ENCODE measurements around the gene GOLGA6D.
"Not testable (repeated sequence)": the region's sequence is repeated elsewhere in the genome, so short reads cannot be mapped to it uniquely, and the experiment has no call there.

Gene GOLGA6D, protein sequence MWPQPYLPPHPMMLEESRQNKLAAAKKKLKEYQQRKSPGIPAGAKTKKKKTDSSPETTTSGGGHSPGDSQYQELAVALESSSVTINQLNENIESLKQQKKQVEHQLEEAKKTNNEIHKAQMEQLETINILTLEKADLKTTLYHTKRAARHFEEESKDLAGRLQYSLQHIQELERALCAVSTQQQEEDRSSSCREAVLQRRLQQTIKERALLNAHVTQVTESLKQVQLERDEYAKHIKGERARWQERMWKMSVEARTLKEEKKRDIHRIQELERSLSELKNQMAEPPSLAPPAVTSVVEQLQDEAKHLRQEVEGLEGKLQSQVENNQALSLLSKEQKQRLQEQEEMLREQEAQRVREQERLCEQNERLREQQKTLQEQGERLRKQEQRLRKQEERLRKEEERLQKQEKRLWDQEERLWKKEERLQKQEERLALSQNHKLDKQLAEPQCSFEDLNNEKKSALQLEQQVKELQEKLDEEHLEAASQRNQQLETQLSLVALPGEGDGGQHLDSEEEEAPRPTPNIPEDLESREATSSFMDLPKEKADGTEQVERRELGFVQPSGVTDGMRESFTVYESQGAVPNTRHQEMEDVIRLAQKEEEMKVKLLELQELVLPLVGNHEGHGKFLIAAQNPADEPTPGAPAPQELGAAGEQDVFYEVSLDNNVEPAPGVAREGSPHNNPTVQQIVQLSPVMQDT

DNA sequence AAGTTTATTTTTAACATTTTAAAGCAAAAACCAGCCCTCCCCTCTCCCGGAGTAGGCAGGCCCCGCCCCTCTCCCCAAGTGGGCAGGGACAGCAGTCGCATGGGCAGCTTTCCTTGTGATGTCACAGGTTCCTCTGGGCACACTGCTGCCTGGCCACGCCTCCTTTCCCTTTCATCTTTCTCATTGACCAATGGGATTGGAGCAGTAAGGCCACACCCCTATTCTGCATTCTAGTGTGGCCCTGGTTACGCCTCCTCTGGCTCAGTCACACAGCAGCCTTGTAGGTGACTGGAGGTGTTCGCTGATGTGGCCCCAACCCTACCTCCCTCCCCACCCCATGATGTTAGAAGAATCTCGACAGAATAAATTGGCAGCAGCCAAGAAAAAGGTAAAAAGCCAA is at the start of gene GOLGA6D:
Gene GOLGA6D, plus strand, starts transcription at position 264 of the 400 bp plus-strand sequence. Its CDS starts 41 bp downstream, at position 305.
- not testable (repeated sequence) for DNase-seq (ENCODE audit: low spot score)

DNA sequence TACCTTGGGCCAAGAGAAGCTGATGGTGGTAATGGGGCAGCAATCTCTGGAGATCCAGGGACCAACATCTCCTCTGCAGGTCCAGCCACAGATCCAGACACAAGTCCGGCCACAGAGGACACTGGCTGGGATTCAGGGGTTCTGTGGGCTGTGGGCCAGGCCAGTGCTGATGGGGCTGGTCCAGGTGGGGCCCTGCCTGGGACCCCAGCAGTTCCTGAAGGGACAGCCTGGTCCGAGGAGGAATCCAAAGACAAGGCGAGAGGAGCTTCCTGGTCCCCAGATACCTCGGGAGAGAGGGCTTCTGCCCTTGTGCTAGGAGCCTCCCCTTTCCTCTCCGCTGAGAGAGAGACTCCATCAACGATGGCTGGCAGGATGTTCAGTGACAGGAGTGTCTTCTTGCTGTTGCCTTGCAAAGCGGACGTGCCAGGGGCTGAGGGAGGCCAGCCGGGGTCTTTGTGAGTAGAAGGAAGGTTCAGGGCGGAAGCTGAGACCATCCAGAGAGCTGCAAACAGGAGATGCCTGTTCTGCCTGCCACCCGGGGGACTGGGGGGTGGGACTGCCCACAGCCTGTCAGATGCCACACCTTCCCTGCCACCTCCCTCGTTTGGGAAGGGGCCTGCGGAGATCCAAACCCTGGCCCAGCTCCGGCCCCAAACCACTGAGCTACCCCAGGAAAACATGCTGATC is 49.0 kb upstream of the GOLGA6D start:
- no peak for DNase-seq (ENCODE audit: low spot score)

DNA sequence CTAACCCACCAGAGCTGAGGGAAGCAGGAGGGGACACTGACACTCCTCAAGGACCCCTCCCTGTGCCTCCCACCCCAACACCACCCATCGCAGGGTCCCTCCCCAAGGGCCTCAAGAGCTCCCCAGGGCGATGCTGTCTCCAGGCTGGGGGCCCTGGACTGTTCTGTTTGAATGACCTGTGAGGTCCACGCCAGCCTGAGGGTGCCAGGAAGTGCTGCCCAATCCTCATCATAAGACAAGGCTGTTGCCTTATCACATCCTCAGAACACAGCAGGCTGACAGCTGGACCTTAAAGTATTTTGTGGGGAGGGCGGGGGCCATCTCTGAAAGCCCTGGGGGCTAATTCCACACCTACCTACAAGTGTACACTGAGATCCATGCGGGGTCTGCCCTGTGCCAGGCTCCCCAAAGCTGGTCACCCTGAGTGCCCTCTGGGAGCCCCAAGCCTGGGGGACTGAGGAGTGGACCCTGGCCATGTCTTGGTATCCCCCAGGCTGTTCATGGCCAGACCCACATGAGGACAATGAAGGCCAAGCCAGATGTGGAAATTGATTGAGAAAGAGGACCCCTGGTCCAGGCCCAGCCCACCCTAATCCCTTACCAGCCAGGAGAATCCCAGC is 48.3 kb upstream of the GOLGA6D start:
- DNase-seq (ENCODE audit: low spot score): no peak

DNA sequence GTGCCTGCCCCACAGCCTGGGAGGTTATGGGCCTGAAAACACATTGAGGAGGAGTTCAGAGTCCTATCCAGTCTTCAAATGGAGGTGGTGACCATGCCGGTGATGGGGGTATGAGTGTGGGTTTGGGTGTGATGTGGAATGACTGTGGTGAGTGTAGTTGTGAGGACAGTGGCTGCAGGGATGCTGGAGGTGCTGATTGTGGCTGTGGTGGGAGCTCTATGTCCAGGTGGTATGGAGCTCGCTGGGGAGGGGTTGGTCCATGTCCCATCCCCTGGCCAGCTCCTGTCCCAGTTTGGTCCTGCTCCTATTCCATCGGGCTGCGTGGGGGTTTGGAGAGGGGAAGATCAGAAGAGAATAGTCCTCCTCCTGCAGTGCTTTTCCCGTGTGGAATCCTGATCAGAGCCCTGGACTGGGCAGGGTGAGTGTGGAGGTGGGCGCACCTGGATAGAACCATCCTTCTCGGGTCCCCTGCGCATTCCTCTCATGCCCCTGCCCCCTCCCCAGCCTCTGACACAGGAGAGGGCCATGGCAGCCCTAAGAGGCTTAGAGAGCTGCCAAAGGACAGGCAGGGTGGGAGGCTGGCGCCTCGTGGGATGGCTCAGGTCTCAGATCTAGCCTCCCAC is 47.5 kb upstream of the GOLGA6D start:
- no peak for DNase-seq (ENCODE audit: low spot score)

DNA sequence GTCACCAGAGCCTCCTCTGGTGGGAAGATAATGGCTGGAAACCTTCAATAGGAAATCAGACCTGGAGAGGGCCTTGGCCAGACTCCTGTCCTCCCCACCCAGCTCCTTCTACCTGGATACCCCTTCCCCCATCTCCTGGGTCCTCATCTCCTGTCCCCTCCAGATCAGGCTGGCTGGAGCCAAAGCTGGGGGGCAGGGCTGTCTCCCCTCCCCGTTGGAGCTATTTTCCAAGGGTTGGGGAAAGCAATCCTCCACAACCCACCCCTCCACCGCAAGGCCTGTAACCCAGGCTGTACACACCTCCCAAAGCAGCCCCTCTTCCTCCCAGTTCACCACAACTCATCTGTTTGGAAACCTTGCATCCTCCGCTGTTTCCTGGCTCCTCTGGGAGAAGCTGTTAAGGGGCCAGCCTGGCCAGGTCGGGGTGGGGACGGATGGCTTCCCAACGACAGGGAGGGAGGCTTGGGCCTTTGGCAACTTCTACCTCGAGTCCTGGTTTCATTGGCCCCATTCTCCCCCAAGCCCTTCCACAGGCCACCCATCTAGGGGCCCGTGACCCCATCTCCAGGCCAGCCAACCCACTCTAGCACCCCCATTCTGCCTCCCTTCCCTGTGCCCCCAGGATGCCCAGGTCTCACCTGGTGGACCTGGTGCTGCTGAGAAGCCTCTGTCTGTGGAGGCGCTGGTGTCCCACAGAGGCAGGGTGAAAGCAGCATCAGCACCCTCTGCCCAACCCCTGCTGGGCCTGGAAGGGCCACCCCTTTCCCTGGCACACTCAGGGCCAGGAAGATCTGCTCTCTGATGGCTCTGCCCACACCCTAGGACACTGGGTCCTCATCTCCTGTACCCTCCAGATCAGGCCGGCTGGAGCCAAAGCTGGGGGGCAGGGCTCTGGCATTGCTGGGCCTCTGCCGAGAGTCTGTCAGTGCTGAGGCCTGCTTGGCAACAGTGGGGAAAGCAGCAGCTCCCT is 46.6 kb upstream of the GOLGA6D start:
- DNase-seq (ENCODE audit: low spot score): no peak

DNA sequence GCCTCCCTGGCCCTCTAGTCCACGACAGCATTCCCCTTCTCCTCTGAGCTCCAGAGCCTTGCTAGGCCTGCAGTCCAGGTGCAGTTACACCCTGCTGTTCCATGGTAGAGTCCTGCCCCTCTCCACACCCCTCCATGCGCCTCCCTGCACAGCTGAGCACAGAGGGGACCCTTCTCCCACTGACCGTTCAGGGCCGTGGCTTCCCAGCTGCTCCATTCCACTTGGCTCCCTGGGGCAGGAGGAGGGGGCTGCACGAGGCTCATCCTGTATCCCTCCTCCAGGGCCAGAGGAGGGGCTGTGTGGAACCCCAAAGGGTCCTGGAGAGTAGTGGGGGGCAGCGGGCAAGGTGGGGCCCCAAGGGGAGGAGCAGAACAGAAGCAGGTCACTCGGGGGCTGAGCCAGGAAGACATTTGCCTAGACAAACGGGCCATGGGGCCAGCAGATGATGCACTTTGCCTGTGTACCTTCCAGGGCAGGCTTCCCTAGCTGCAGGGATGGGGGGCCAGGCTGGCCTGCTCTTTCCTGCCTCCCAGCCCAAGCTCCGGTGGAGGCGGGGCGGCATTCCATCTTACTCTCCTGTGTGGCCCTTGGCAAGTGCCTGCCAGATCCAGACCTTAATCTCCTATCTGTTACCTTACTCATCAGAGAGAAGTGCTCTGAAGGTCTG is 45.2 kb upstream of the GOLGA6D start:
- DNase-seq (ENCODE audit: low spot score): no peak

DNA sequence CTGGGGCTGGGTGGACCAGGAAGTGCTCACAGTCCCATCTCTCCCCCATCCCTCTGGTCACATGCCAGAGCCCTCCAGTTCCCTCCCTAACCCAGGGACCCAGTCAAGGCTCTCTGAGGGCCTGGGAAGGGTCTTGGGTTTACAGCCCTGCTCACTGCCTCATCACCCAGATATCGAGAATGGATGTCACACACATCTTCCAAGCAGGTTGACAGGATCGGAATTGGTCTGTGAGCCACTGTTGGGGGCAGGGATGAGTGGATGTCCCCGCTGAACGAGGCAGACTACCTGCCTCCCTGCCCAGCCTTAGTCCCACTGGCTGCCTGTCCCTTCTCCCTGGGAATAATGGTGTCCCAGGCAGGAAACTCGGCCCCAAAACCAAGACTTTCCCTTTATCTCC is 44.5 kb upstream of the GOLGA6D start:
- DNase-seq (ENCODE audit: low spot score): no peak

DNA sequence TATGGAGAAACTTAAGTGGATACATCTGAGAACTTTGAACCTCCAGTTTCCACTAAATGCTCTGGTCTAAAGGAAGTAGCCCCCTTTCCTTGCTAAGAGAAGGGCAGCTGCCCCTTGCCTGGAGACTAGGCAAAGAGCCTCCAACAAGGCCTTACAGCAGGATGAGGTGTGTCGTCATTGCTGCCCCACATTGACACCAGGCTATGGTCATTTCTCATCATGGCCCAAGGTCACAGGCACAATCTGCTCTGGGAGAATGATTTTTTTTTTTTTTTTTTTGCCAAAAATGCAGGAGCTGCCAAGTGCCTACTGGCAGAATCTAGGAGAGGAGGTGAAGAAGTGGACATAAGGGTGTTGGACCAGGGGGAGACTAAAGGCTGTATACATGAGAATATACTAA is 36.9 kb upstream of the GOLGA6D start:
- DNase-seq (ENCODE audit: low spot score): not testable (repeated sequence)

DNA sequence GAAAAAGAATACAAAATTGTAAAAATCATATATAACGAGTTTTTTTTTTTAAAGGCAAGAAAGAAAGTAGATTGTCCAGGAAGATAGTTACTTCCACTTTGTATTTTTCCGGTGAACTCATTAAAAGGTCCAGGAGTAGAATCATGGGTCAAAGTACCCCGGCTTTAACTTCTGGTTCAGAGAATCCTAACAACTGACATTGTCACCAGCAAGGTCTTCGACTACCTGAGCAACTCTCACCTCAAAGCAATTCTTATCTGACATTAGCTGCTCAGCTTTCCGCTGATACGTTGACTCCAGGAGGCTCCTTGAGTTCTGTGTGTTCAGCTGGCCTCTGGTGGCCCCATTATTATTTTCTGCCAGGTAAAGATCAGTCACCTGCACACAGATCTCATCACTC is 33.6 kb upstream of the GOLGA6D start:
- DNase-seq (ENCODE audit: low spot score): not testable (repeated sequence)

DNA sequence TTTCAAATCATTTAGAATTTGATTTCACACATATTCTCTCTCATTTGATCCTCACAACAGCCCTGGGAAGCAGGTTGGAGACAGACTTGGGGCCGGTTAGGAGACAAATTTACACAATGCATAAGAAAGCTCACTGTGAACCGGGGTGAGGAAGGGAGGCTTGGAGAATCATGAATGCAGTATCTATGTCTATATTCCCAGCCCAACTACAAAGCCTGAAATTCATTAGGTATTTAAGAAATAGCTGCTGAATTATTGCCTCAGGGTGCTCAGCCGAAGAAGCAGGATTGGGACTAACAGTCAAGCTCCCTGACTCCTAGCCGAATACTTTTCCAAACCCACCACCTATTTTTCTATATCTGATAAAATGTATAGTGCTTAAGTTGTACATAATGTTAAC is 32.9 kb upstream of the GOLGA6D start:
- DNase-seq (ENCODE audit: low spot score): no peak

DNA sequence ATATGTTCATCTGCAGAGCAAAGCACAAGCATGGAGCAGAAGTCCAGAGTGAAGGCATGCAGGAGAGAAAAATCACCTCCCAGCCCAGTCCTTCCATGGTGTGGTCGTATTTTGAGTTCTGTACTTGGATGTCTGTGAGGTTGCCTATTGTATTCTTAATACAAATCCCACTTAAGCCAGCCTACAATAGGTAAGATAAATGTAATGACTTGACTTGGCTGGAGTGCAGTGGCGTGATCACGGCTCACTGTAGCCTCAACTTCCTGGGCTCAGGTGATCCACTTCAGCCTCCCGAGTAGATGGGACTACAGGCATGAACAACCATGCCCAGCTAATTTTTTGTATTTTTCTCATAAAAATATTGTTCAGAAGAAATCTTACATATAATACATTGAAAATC is 31.3 kb upstream of the GOLGA6D start:
- DNase-seq (ENCODE audit: low spot score): not testable (repeated sequence)

DNA sequence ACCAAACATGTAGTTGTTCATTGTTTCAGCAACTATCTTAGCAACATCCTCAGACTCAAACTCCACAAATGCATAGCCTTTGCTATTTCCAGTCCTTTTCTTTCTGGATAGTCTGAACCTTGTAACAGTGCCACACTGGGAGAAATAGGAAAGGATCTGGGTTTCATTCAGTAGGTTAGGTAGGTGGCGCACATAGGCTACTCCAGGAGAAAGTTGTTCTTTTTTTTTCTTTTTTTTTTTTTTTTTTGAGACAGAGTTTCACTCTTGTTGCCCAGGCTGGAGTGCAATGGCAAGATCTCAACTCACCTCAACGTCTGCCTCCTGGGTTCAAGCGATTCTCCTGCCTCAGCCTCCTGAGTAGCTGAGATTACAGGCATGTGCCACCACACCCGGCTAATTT is 30.4 kb upstream of the GOLGA6D start:
- not testable (repeated sequence) for DNase-seq (ENCODE audit: low spot score)

DNA sequence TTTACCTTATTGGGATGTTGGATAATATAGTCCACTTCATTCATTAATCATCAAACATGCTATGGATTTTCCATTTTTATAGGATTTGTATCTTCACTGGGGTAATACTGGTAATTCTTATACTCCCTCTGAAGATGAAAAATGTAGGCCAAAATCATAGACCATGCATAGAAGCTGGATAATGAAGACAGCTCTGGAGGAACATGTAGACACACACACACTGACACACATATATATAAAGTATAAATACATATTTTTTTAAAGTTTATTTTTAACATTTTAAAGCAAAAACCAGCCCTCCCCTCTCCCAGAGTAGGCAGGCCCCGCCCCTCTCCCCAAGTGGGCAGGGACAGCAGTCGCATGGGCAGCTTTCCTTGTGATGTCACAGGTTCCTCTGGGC is 24.6 kb upstream of the GOLGA6D start, which contains the start of gene GOLGA6C:
Gene GOLGA6C, plus strand, starts transcription at position 301 of the 400 bp plus-strand sequence. CDS start 265 bp downstream, outside the sequence.
- not testable (repeated sequence) for DNase-seq (ENCODE audit: low spot score)

DNA sequence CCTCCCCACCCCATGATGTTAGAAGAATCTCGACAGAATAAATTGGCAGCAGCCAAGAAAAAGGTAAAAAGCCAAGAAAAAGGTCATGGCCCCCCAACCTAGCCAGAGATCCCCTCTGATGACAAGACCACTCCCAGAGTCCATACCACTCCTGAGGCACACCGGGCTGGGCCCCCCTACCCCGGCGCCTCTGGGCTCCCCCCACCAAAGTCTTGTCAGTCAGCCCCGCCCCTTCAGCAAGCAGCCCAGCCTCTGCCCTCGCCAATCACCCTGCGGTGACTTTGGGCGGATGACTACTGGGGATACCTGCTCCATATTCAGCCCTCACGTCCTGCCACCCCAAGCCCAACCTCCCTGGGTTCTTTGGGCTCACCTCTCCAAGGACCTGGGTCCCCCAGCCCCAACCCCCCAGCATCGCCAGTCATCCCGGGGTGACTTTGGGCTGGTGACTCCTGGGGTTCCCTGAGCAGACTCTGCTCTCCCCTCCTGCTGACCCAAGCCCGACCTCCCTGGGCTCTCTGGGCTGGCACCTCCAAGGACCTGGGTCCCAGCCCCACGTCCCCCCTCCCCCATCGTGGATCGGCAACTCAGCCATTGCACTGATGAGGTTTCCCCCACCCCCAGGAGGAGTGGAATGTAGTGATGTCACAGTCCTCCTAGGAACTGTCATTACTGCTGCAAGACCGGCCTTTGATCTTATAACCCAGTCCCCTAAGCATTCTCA is 23.9 kb upstream of the GOLGA6D start:
- DNase-seq (ENCODE audit: low spot score): not testable (repeated sequence)

DNA sequence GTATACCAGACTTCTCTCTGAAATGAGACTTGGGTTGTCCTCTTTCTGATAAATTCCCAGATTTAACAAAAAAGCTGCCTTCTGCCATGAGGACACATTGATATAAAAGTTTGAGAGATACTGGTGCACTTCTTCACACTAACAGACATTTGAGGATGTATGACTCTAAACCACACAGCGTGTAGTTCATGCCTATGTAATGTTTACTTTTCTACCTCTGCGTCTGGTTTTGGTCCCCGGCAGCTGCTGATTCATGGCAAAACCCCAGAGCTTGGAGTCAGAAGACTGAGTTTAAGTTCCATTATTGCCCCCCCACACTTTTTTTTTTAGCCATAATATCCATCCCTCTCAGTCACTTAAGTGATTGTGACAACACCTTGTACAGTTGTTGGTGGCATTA is 22.8 kb upstream of the GOLGA6D start:
- not testable (repeated sequence) for DNase-seq (ENCODE audit: low spot score)

DNA sequence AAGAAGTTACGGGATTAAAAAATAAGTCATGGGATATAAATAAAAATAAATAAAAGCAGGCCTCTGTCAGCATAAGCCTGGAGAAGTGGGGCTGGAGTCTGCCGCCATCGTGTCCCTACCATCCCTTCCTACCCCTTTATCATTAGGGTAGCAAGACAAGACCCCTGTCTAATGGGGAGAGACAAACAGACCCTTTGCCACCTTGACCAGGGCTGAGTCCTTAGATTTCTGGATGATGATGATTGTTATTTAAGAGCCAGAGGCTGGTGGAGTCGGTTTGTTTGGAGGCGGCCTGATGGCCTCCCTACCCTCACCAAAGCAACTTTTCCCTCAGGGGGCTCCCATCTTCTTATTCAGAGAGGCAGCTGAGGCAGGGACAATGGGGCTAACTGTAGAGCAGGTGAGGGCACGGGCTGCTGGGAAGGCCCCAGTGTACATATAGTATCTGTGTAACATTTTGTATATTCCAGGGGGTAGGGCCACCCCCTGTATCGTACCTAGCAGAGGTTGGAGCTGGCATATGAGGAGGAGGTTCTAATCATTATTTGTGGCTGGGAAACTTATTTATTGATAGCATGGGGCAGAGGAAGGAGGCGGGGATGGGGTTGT is 8.8 kb upstream of the GOLGA6D start:
- DNase-seq (ENCODE audit: low spot score): not testable (repeated sequence)

DNA sequence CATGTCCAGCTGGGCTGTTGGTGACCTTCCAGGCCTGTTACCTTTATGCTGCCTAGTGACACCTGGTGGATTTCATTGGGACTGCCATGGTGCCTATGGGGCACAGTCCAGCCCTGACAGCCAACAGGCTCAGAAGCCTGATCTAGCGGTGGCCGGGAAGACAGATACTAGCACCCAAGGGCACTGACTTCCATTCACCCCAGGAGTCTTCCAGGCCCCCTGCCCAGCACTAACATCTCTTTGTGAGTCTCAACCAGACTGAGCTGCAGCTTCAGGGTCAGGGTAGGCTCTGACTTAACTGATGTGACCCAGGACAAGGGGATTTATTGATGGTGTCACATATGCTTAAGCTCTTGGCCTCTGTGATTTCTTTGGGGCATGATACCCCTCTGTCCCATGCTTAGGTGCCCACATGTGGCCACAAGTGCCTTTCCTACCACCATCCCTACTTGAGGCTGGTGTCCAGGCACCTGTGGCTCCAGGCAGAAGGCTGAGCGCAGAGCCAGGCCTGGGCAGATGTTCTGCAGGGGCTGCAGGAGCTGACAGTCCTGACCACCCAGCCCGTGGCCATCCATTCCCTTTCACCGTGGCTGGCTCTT is 8.0 kb upstream of the GOLGA6D start:
- peak; percentile 83 for DNase-seq (ENCODE audit: low spot score)

DNA sequence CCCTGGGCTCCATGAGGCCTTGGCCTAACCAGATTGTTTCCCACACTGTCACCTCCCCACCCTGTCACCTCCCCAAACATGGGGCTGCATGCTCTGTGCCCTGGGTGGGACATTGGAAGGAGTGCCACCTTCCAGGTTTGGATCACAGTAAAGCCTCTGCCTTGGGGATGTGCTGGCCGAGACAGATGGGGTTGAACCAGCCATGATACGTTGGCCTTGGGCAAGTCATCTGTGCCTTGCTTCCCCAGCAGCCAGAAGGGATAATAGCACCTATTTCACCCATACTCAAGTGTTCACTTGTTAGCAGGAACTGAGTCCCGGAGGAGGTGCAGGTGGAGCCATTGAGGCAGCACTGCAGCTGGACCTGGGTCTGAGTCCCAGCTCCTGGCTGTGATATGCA is 7.0 kb upstream of the GOLGA6D start:
- DNase-seq (ENCODE audit: low spot score): not testable (repeated sequence)
